ENCODE data around the gene KDM4C.

GRCh38 chr9:6757456-6758247, at the start of gene KDM4C:
- TF ChIP-seq CTCF (conservative IDR thresholded peaks at IDR 0.05; ENCODE audit: low read depth, low read length) (no peak), MAFK (IDR thresholded peaks at IDR 0.05; ENCODE audit: low read depth, low read length) (no peak), RAD21 (IDR thresholded peaks at IDR 0.05; ENCODE audit: low read length) (no peak), POLR2A (IDR thresholded peaks at IDR 0.05; ENCODE audit: low read depth, low read length) (peak; percentile 98), BHLHE40 (IDR thresholded peaks at IDR 0.05; ENCODE audit: low read depth, low read length) (peak; percentile 95), USF2 (IDR thresholded peaks at IDR 0.05; ENCODE audit: low read depth, low read length) (peak; percentile 100), RCOR1 (IDR thresholded peaks at IDR 0.05; ENCODE audit: insufficient replicate concordance, low read length) (peak; percentile 47), RFX5 (IDR thresholded peaks at IDR 0.05; ENCODE audit: low read depth, low read length) (0 out of 2 replicates have a peak, but pooled peaks have one; percentile 32), CHD1 (IDR thresholded peaks at IDR 0.05; ENCODE audit: low read depth, low read length) (peak; percentile 81; the same call in 1 of the 2 replicates), CEBPB (IDR thresholded peaks at IDR 0.05; ENCODE audit: low read depth, low read length) (no peak), NFE2L2 (IDR thresholded peaks at IDR 0.05; ENCODE audit: low read depth, low read length) (no peak)
